ENCODE data around the gene ZNF598.

Gene ZNF598

GRCh38 chr16:1990101-1990350 is 19.6 kb downstream of the ZNF598 start:
- no peak for DNase-seq

GRCh38 chr16:1989209-1990100 is 20.2 kb downstream of the ZNF598 start, which contains the start of gene SYNGR3:
Gene SYNGR3 (plus strand): TSS chr16:1989970. CDS start chr16:1990103, 133 bp downstream.
- DNase-seq, result no peak

GRCh38 chr16:1987198-1987597 is 22.4 kb downstream of the ZNF598 start:
- no peak for DNase-seq

GRCh38 chr16:1985466-1986150 is 24.0 kb downstream of the ZNF598 start:
- DNase-seq, result no peak

- no peak for DNase-seq
Measured at GRCh38 chr16:1984347-1985225, 25.0 kb downstream of the ZNF598 start.

- DNase-seq, result peak; percentile 89
Measured at GRCh38 chr16:1983544-1984346, 25.9 kb downstream of the ZNF598 start, which contains the start of gene GFER. Gene GFER (plus strand): TSS chr16:1984193. CDS start chr16:1984219, 26 bp downstream.

GRCh38 chr16:1982991-1983543 is 26.6 kb downstream of the ZNF598 start:
- DNase-seq, result no peak

GRCh38 chr16:1982013-1982433 is 27.6 kb downstream of the ZNF598 start:
- no peak for DNase-seq

GRCh38 chr16:1981398-1981836 is 28.2 kb downstream of the ZNF598 start, which contains the start of gene NOXO1:
Gene NOXO1 (minus strand): TSS chr16:1981469. CDS start chr16:1981179, 290 bp downstream.
- DNase-seq, result no peak

GRCh38 chr16:1980770-1981087 is 28.9 kb downstream of the ZNF598 start:
- no peak for DNase-seq

GRCh38 chr16:1980030-1980769 is 29.4 kb downstream of the ZNF598 start:
- DNase-seq, result no peak

GRCh38 chr16:1979271-1980029 is 30.2 kb downstream of the ZNF598 start:
- DNase-seq, result no peak

- no peak for DNase-seq
Measured at GRCh38 chr16:1978476-1979120, 31.0 kb downstream of the ZNF598 start.

- no peak for DNase-seq
Measured at GRCh38 chr16:1977875-1978268, 31.7 kb downstream of the ZNF598 start.

- no peak for DNase-seq
Measured at GRCh38 chr16:1976951-1977874, 32.4 kb downstream of the ZNF598 start.

GRCh38 chr16:1976216-1976520 is 33.5 kb downstream of the ZNF598 start:
- DNase-seq, result no peak

GRCh38 chr16:1975432-1976215 is 34.0 kb downstream of the ZNF598 start:
- DNase-seq, result no peak

All from midbrain (tissue), 1 donor.